HG02571 (cell line): ENCODE results near the gene SEL1L3.

ENCODE experiments used
- ATAC-seq: cut with Tn5 transposase; IDR thresholded peaks from one replicate; pipeline ENCODE4 v1.9.1; 2021; ENCODE audit warnings: mild to moderate bottlenecking, moderate library complexity; ENCODE audit not compliant: unreplicated experiment

SEL1L3 gene

DNA sequence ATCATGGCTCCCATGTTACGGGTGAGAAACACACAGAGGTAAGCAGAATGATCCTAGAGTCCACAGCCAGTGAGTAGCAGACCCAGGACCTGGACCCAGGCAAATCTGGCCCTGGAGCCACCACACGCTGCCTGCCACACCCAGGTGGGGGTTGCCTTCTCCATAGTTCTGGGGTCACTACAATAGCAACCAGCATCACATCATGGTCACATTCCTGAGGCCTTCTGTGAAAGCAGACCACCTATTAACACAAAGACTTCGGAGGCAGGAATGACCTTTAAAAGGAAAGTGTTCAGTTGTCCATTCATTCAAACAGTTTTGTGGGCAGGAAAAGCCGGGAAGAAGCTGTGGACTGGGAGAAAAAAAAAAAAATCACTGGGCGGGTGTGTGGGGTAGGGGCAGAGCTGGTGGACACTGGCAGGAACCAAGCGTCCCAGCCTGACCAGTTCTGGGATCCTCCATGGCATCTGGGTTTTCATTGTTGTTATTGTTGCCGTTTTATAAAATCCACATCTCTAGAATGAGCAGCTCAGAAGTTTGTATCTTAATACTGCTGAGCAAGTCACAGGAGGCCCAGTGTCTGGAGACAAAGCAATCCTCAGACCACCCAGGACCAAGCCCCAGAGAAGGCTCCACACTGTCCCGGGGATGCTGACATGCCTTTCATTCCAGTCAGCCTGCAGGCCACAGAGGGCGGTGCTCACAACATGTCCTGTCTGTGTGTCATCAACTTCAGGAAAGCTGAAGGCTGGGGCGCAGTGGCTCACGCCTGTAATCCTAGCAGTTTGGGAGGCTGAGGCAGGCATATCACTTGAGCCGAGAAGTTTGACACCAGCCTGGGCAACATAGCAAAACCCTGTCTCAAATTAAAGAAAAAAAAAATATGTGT is 67.0 kb downstream of the SEL1L3 start:
- ATAC-seq = no peak

DNA sequence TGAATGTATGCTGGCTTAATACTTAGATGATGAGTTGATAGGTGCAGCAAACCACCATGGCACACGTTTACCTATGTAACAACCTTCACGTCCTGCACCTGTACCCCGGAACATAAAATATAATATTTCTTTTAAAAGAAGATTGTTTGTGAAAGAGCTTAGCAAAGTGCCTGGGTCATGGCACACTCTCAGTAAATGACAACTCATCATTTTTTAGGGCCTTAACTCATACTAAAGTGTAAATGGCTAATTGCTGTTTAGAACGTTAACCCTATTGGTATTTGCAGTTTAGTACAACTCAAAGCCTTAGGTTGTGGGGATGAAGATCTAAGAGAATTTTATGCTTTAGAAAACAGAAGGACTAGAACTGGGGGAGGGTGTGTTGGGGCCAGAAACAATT is 67.7 kb downstream of the SEL1L3 start:
- no peak for ATAC-seq

DNA sequence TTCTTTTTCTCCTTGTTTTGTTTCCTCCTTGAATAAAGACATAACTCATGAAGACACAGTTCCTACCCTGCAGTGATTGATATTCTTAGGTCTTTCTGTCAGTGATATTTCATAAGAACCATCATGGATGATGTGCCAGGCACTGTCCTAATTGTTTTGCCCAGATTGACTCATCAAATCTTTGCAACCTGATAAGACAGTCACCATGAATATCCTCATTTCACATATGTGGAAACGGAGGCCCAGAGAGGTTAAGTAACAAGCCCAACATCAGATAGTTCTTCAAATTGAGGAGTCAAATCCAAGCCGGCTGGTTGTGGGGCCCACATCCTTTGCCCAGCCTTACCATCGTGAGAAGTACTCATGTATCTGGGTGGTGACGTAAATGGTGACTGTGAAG is 69.9 kb downstream of the SEL1L3 start:
- ATAC-seq = no peak

DNA sequence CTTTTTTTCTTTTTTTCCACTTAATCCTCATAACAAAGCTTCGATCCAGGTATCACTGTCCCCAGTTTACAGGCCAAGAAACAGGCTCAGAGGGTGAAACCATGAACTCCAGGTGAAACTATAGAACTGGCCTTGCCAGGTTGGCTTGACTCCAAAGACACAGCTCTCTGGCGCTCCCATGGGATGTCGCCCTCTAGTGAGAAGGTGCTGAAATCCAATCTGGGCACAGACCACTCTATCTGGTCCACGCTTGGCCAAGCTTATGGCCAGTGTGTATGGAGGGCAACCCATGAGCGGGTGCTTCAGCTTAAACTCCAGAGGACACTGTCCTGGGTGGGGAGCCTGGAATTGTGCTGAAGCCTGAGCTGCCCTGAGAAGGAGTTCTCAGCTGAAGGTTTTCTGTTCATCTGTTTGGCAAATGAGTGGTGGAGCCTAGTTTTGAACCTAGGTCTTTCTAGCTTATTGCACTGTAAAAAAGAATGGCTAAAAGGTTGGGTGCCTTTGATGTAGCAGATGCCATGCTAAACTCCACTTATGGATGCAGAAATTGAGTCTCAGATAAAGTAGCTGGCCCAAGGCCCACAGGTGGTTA is 70.5 kb downstream of the SEL1L3 start:
- no peak for ATAC-seq

DNA sequence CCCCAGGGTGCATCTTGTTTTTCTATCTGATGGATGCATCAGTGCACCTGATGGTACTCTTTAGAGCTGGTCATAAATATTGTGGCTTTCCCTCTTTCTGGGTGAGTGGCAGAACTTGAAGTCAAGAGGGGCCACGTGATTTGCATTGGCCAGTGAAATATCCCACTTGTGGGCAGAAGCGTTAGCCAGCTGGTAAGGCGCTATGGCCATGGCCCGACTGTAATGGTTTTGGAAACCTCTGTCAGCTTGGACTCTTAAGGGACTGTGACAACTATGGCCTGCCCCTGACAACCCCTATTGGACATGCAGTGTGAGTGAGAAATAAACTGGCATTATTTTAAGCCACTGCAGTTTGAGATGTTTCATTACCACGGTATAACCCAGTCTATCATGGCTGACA is 72.8 kb downstream of the SEL1L3 start:
- no peak for ATAC-seq

DNA sequence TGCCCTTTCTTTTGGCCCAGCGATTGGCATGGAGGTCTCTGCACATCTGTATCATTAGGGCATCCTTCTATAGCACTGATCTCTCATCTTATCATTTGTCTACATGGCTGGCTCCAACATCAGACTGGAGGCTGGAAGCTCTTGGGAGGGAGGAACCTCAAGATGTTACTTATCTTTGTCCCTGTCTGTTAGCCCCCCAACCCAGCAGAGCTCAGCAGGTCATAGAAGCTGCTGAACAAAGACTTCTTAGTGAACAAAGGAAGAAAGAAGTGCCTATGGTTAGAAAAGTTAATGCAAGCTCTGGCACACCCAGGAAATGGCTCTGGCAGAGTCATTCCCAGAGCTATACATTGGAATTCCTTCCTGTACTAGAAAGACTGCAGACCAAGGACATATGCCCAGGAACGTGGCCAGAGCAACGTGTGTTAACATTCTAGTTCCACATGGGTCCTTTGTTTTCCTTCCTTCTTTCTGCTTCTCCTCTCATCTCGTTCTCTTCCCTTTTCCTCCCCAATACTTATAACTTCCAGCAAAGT is 74.0 kb downstream of the SEL1L3 start:
- ATAC-seq = no peak

DNA sequence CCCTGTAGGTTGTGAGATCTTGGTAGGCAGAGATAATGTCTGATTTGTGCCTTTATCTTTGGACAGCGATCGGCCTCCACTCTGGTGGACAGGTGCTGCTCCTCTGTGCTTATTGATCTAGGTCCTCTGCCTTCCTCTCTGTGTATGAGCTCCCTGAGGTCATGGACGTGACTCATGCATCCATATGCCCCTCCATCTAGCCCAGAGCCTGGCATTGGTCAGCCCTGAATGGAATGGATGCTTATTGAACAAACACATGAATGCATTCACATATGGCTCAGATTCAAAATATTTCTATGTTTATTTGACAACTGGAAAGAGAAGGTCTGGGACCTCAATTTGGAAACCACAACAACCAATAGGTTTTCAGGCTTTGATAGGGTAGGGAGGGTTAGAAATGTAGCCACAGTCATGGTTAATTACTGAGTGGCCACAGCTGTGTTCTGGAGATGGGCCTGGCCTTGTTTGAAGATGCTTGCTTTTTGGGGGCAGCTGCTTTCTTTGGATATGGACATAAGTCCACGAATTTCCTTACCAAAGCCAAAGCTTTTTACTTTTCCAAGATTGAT is 76.2 kb downstream of the SEL1L3 start:
- ATAC-seq = no peak

DNA sequence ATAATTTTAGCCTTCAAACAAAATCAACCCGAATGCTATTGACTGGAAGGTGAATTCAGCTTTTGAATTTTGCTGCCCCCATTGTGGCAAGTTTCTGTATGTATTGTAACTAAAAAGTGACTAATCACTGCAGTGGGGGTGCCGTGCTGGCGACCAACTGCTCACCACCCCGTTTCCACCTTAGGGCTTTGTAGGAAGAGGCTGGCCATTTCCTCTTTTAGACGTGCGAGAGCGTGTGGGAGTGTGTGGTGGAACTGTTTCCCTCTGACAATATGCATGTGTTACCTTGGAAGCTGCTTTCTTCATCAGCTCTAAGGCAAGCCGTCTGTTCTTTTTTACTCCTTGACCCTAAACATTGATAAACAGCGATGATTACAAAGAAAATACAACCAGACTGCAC is 78.8 kb downstream of the SEL1L3 start:
- no peak for ATAC-seq

DNA sequence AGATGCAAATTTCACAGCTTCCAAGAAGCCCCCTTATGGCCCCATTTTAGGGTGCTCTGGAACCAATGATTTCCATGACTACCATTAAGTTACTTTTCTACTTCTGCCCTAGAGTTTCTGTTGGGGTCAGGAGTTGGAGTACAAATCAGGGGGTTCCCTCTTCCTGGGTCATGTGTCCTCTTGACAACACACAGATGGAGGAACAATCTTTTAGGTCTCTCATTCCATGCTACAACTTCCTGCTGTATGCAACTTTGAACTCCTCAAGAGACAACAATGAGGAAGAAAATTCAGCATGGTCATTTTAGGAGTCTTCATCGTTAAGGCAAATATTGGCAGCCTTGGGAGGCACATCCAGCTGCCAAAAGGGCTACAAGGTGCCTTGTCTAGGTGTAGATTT is 79.7 kb downstream of the SEL1L3 start:
- ATAC-seq = no peak

DNA sequence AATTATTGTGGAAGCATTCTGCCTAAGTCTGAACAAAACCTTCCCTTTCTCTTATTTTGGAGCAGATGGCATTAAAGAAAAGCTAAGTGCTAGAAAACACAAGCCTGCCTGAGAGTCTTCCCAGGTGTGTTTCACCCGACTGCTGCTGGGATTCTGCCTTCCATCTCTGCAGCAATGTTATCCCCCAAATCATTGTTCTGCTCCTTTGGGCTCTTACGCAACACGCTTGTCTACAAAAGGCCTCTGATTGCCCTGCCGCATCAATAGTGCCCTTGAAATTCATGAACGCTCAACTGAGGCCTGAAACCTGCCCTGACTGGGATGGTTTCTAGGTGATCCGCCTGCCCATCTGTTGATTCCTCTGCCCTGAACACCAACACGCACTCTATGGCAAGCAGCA is 80.3 kb downstream of the SEL1L3 start:
- ATAC-seq = no peak

DNA sequence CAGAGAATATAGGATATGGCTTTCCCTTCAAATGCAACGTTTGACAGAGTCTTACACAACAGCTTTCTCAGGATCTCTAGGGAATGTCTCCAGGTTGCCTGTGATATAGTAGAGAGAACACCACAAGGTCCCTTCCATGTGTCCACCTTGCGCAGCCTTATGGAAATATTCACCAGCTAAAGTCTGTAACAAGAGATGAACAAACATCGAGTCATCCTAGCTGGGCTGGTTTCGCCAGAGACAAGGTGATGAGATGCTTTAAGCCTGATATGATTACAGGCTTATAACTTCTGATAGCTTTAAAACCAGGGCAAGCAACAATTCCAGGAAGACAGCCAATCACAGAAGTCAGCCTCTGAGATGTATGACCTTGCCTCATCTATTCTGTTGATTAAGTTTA is 83.8 kb downstream of the SEL1L3 start:
- no peak for ATAC-seq

DNA sequence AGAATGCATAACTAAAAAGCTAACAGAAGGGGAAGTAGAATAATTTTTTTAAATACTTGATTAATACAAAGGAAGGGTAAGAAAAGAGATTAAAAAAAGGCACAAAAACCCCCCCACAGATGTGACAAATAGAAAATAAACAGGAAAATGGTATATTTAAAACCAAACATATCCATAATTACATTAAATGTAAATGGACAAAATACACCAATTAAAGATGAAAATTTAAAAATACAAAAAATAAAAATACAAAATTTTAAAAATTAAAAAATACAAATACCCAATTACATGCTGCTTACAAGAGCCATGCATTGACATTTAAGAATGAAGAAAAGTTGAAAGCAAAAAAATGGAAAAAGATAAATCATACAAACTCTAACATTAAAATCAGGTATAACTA is 86.0 kb downstream of the SEL1L3 start:
- no peak for ATAC-seq

DNA sequence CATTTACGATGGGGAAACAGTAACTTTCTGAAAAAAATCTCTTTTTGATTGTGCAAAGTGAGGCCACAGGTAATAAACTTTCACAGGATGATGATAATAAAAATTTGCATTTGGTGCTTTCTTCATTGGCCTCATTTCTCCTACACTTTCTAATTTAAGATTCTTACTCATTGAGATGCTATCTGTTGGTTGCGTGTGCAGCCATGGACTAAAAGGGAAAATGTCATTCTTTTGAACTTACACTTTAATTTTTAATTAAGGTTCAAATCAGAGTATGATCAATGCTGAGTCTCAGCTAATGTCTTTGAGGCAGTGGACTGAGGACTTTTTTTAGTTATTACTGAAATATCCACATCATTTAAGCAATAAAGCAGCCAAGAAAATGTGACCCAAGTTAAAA is 87.6 kb downstream of the SEL1L3 start:
- ATAC-seq = no peak

DNA sequence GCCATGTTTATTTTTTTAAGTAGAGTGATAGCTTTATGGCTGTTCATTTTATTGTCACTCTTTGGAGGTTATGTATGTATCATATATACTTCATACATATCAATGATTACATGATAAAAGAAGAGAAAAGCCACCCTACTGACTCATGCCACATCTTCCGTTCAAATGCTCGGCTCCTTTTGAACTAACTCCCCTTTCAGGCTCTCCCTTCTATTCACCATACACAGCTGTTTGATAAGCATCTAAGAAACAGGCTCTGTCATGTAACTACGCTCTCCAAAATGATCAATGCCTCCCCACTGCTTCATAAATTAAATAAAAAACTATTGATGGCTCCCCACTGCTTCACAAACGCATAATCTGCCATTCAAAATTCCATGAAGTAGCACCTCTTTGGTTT is 89.4 kb downstream of the SEL1L3 start:
- no peak for ATAC-seq

DNA sequence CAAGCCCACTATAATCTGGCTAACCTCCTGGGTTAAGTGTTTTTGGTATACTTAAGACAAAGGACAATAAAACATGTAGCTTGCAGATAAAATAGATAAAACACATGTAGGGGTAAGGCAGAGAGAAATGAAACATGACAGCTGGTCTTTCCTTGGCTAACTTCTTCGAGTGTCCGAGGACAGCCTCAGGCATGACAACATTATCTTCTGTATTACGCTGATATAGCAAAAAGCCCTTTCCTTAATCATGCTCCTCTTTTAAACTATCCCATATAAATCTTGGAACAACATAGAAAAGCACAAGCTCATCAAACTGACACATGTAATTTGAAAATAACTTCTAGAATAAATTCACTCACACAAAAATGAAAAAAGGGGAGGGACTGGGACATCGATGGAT is 91.1 kb downstream of the SEL1L3 start:
- ATAC-seq = no peak

DNA sequence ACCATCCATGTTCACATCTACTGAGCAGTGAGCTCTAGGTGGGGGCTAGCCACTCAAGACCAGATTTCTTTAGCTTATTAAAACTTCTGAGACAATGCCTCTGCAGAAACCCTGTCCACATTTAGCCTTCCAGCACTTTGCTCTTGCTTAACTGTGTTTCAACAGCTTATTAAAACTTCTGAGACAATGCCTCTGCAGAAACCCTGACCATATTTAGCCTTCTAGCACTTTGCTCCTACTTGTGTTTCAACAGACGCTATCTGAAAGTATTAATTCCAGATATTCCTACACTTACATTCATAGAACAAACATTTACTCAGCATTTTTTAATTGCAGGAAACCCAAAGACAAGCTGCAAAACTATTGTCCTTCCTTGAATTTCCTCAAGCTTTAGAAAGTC is 91.9 kb downstream of the SEL1L3 start:
- no peak for ATAC-seq

DNA sequence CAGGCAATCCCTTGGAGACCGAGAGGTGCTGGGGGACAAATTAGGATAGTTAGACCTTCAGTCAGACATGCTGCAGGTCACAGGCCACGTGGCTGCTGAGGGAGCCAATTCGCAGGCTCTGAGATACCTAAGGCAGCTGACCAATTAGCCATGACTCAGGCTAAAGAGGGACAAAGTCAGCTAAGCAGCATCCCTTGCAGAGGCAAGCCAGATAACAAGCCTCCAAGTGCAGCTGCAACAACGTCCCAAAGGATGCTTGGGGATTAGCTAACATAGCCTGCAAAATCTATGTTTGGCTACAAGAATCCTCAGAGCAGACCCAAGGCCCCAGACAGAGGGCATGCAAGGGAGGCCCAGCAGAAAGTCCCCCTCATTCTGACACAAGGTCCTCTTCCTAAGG is 93.5 kb downstream of the SEL1L3 start:
- ATAC-seq = no peak

DNA sequence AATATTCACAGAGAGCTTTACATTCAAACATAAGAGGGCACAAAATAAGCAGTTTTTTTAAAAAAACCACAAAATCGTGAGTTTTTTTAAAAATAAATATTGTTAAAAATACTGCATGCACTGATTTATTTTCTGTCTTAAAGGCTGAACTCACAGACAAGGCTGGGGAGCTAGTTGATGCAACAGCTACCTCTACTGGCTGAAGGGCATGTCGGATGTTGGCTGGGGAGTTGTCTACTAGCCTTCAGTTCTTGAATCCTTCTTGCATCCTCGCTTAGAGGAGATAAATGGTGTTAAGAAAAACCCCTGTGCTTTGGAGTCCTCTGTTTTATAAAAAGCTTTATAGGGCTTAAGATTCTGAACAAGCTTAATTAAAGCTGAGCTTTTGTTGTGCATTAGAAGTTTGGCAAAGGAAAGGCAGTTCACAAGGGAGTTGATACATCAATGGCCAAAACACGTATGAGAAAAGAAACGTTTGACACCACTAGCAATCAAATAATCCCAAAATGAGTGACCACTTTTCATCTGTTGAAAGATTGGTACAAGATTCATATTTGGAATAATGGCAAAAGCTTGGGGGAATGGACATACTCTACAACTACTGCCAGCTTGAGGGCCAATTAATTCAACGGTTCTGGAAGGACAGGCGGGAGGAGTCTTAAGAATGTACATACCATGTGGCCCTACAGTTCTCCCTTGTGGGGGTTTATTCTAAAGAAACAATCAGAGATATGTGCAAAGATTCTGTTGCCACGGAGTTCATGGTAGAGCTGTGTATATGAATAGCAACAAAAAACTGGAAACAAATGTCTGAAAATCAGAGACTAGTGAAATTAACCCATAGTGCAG is 94.7 kb downstream of the SEL1L3 start:
- no peak for ATAC-seq

DNA sequence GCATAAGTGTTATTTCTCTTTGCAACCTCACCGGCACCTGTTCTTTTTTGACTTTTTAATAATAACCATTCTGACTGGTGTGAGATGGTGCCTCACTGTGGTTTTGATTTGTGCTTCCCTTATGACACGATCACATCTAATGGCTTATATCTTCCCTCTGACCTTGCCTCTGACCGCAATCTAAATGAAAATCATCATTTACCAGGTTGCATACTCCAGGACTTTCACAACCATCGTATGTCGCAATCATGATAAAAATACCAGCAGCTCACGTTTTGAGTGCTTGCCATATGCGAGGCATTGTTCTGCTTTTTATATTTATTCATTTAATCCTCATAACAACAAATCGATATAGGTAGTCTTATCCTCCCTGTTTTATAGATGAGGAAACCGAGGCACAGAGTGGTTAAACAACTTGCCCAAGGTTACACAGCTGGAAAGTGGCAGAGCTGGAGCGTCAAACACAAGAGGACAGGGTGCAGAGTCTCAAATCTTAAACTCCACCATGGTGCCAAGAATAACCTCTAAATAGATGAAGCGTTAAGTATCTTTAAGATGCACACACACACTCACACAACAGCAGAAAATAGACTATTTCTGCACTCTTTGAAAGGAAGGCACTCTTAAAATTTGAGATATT is 102.2 kb downstream of the SEL1L3 start:
- ATAC-seq = no peak

DNA sequence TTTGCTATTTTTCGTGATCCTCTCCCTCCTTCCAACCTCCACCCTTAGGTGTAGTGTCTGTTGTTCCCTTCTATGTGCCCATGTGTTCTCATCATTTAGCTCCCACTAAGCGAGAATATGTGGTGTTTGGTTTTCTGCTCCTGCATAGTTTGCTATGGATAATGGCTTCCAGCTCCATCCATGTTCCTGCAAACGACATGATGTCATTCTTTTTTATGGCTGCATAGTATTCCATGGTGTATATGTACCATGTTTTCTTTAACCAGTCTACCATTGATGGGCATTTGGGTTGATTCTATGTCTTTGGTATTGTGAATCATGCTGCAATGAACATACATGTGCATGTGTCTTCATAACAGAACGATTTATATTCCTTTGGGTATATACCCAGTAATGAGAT is 102.7 kb downstream of the SEL1L3 start:
- no peak for ATAC-seq

DNA sequence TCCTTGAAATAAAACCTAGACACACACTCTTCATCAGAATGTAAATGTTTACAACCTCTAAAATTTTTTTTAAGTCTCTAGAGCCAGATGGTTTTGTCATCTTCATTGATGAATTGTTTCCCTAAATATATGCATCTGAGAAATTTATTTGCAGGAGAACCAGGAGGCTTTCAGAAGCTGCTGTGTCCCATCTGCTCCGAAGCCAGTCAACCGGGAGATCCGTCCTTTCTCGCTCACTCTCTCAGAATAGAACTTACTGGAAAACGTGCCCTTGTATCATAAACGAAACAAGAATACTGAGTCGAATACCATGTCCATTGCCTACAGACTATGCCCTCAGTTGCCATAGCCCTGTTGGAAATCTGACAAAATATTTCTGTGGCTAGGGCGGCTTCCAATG is 103.7 kb downstream of the SEL1L3 start:
- ATAC-seq = no peak
